HL-60/S4 treated with phorbol 12-myristate 13-acetate at 8.2 ng/mL for 4 days and 3 days (cell line): ENCODE measurements around the gene RSL1D1.

Source experiments
- in situ Hi-C: fragments of 300-500 bp; cut with MboI; formaldehyde crosslinking; loops from 2 replicates; pipeline ENCODE4 v1.15.0; 2022; ENCODE audit warnings: low sequenced_read_pairs

RSL1D1 gene

GRCh38 chr16:11851294-11852091 is at the start of gene RSL1D1:
Gene RSL1D1, minus strand, starts transcription at chr16:11851542. Its CDS starts 30 bp downstream, at chr16:11851512.
- in situ Hi-C loops = no loop called here

GRCh38 chr16:11901091-11901490 is 49.7 kb upstream of the RSL1D1 start:
- in situ Hi-C loops = no loop called here

- in situ Hi-C loops = no loop called here
Observed at GRCh38 chr16:11896486-11897176, 45.3 kb upstream of the RSL1D1 start.

- in situ Hi-C loops = no loop called here
Observed at GRCh38 chr16:11893571-11893970, 42.2 kb upstream of the RSL1D1 start.

GRCh38 chr16:11892761-11893160 is 41.4 kb upstream of the RSL1D1 start:
- in situ Hi-C loops = no loop called here

- in situ Hi-C loops = no loop called here
Observed at GRCh38 chr16:11890231-11890965, 39.1 kb upstream of the RSL1D1 start.

GRCh38 chr16:11886881-11887280 is 35.5 kb upstream of the RSL1D1 start:
- in situ Hi-C loops = no loop called here

- in situ Hi-C loops = no loop called here
Observed at GRCh38 chr16:11884035-11884434, 32.7 kb upstream of the RSL1D1 start.

- in situ Hi-C loops = no loop called here
Observed at GRCh38 chr16:11880007-11880406, 28.7 kb upstream of the RSL1D1 start.

- in situ Hi-C loops = no loop called here
Observed at GRCh38 chr16:11877374-11877773, 26.0 kb upstream of the RSL1D1 start.

- in situ Hi-C loops = no loop called here
Observed at GRCh38 chr16:11876306-11876705, 25.0 kb upstream of the RSL1D1 start.

GRCh38 chr16:11875721-11876120 is 24.4 kb upstream of the RSL1D1 start:
- in situ Hi-C loops = no loop called here

- in situ Hi-C loops = no loop called here
Observed at GRCh38 chr16:11871193-11871592, 19.9 kb upstream of the RSL1D1 start.

- in situ Hi-C loops = no loop called here
Observed at GRCh38 chr16:11870399-11870798, 19.1 kb upstream of the RSL1D1 start.

GRCh38 chr16:11869353-11870228 is 18.2 kb upstream of the RSL1D1 start:
- in situ Hi-C loops = no loop called here

GRCh38 chr16:11868412-11868980 is 17.2 kb upstream of the RSL1D1 start:
- in situ Hi-C loops = no loop called here

GRCh38 chr16:11862489-11862888 is 11.1 kb upstream of the RSL1D1 start:
- in situ Hi-C loops = no loop called here

GRCh38 chr16:11857161-11857560 is 5.8 kb upstream of the RSL1D1 start:
- in situ Hi-C loops = no loop called here

GRCh38 chr16:11852092-11852809 is 909 bp upstream of the RSL1D1 start:
- in situ Hi-C loops = no loop called here

GRCh38 chr16:11848842-11849241 is 2.5 kb downstream of the RSL1D1 start:
- in situ Hi-C loops = no loop called here
